H9 (cell line): ENCODE measurements around the gene NECTIN4. TPM values are rescaled to one million over a fixed set of nuclear protein-coding genes. Genes with fewer than 3 reads are reported as not detected.

Source experiments
- DNase-seq: peaks from one replicate; pipeline ENCODE4 v3.0.0-alpha.2; 2017
- H2AFZ ChIP-seq: one replicate; pipeline ENCODE4 v1.6.1; 2013; ENCODE audit warnings: mild to moderate bottlenecking, low read length, control low read depth, moderate library complexity
- H2AK5ac ChIP-seq: 2 replicates; pipeline ENCODE4 v1.6.1; 2013; ENCODE audit warnings: low read length, control low read depth, mixed read lengths; ENCODE audit not compliant: insufficient read length
- H2BK120ac ChIP-seq: one replicate; pipeline ENCODE4 v1.6.1; 2013; ENCODE audit warnings: low read depth, mild to moderate bottlenecking, low read length, control low read depth, inconsistent platforms; ENCODE audit not compliant: poor library complexity, severe bottlenecking
- H2BK12ac ChIP-seq: 2 replicates; pipeline ENCODE4 v1.6.1; 2013; ENCODE audit warnings: low read length, control low read depth, mixed read lengths, low read depth; ENCODE audit not compliant: insufficient read length
- H2BK15ac ChIP-seq: 2 replicates; pipeline ENCODE4 v1.6.1; 2013; ENCODE audit warnings: low read depth, low read length, control low read depth
- H2BK20ac ChIP-seq: one replicate; pipeline ENCODE4 v1.6.1; 2013; ENCODE audit warnings: low read depth, mild to moderate bottlenecking, low read length, control low read depth, inconsistent platforms; ENCODE audit not compliant: poor library complexity, severe bottlenecking
- H2BK5ac ChIP-seq: 2 replicates; pipeline ENCODE4 v1.6.1; 2013; ENCODE audit warnings: low read length, control low read depth, mixed read lengths; ENCODE audit not compliant: insufficient read length
- H3K14ac ChIP-seq: 2 replicates; pipeline ENCODE4 v1.6.1; 2013; ENCODE audit warnings: low read length, control low read depth; ENCODE audit not compliant: insufficient read depth
- H3K18ac ChIP-seq: 2 replicates; pipeline ENCODE4 v1.6.1; 2013; ENCODE audit warnings: low read depth, mild to moderate bottlenecking, mixed read lengths, low read length, control low read depth; ENCODE audit not compliant: insufficient read length
- H3K23ac ChIP-seq: 2 replicates; pipeline ENCODE4 v1.6.1; 2013; ENCODE audit warnings: low read length, control low read depth, mixed read lengths, low read depth; ENCODE audit not compliant: insufficient read length
- H3K23me2 ChIP-seq: 2 replicates; pipeline ENCODE4 v1.6.1; 2013; ENCODE audit warnings: low read depth, mild to moderate bottlenecking, mixed read lengths, low read length, control low read depth; ENCODE audit not compliant: insufficient read length, poor library complexity, severe bottlenecking
- H3K27ac ChIP-seq: 2 replicates; pipeline ENCODE4 v1.5.1; 2013; ENCODE audit warnings: low read length, control low read depth, mixed read lengths, low read depth; ENCODE audit not compliant: insufficient read length
- H3K27me3 ChIP-seq: 2 replicates; pipeline ENCODE4 v1.6.1; 2013; ENCODE audit warnings: low read length, control low read depth, inconsistent platforms; ENCODE audit not compliant: insufficient read depth
- H3K4ac ChIP-seq: 2 replicates; pipeline ENCODE4 v1.6.1; 2013; ENCODE audit warnings: low read depth, mild to moderate bottlenecking, control low read depth, inconsistent platforms, low read length, moderate library complexity
- H3K4me1 ChIP-seq: 2 replicates; pipeline ENCODE4 v1.6.1; 2013; ENCODE audit warnings: low read length, control low read depth, inconsistent platforms; ENCODE audit not compliant: insufficient read depth
- H3K4me2 ChIP-seq: 2 replicates; pipeline ENCODE4 v1.6.1; 2013; ENCODE audit warnings: low read length, control low read depth, mixed read lengths; ENCODE audit not compliant: insufficient read length, insufficient read depth
- H3K56ac ChIP-seq: 2 replicates; pipeline ENCODE4 v1.6.1; 2013; ENCODE audit warnings: low read depth, mild to moderate bottlenecking, mixed read lengths, low read length, control low read depth; ENCODE audit not compliant: insufficient read length
- H3K79me1 ChIP-seq: 2 replicates; pipeline ENCODE4 v1.6.1; 2013; ENCODE audit warnings: low read depth, mild to moderate bottlenecking, moderate library complexity, low read length, control low read depth, inconsistent platforms; ENCODE audit not compliant: insufficient read depth, poor library complexity, severe bottlenecking
- H3K79me2 ChIP-seq: 2 replicates; pipeline ENCODE4 v1.6.1; 2013; ENCODE audit warnings: low read length, control low read depth, inconsistent platforms; ENCODE audit not compliant: insufficient read depth
- H3K9ac ChIP-seq: 2 replicates; pipeline ENCODE4 v1.6.1; 2013; ENCODE audit warnings: low read length, control low read depth, mixed read lengths; ENCODE audit not compliant: insufficient read length; ENCODE audit errors: extremely low read depth
- H3K9me3 ChIP-seq: one replicate; pipeline ENCODE4 v1.6.1; 2013; ENCODE audit warnings: low read depth, low read length, inconsistent platforms; ENCODE audit not compliant: control insufficient read depth
- H3T11ph ChIP-seq: one replicate; pipeline ENCODE4 v1.6.1; 2013; ENCODE audit warnings: mild to moderate bottlenecking, low read length, control low read depth, inconsistent platforms
- H4K20me1 ChIP-seq: one replicate; pipeline ENCODE4 v1.6.1; 2013; ENCODE audit not compliant: control insufficient read depth, insufficient read length, insufficient read depth
- H4K5ac ChIP-seq: 2 replicates; pipeline ENCODE4 v1.6.1; 2013; ENCODE audit warnings: low read depth, mild to moderate bottlenecking, mixed read lengths, low read length, control low read depth; ENCODE audit not compliant: insufficient read length
- H4K8ac ChIP-seq: replicated peaks from 2 replicates; pipeline ENCODE4 v1.6.1; 2013; ENCODE audit warnings: low read length, control low read depth, mixed read lengths, low read depth; ENCODE audit not compliant: insufficient read length
- H4K91ac ChIP-seq: 2 replicates; pipeline ENCODE4 v1.6.1; 2013; ENCODE audit warnings: low read depth, mild to moderate bottlenecking, moderate library complexity, mixed read lengths, low read length, control low read depth; ENCODE audit not compliant: insufficient read length
- H3K27ac Mint-ChIP-seq, 3 experiments: 2 replicates in 2 of 3; 3 replicates in 1 of 3; pipeline ENCODE4 v1.8.0; 2020 to 2021; ENCODE audit warnings: mixed read lengths in 3 of 3, mild to moderate bottlenecking in 1 of 3, moderate library complexity in 1 of 3
- H3K27me3 Mint-ChIP-seq: 2 replicates; pipeline ENCODE4 v1.8.0; 2021; ENCODE audit warnings: low read depth, mild to moderate bottlenecking, moderate library complexity, mixed read lengths
- H3K36me3 Mint-ChIP-seq, 3 experiments: 2 replicates in 2 of 3; 3 replicates in 1 of 3; pipeline ENCODE4 v1.8.0; 2020 to 2021; ENCODE audit warnings: low read depth in 3 of 3, mixed read lengths in 3 of 3; ENCODE audit not compliant: insufficient read depth in 1 of 3
- H3K4me1 Mint-ChIP-seq, 2 experiments: 2 replicates each; pipeline ENCODE4 v1.8.0; 2020; ENCODE audit warnings: mixed read lengths in 2 of 2
- H3K4me3 Mint-ChIP-seq, 2 experiments: 2 replicates in 1 of 2; 3 replicates in 1 of 2; pipeline ENCODE4 v1.8.0; 2020 to 2021; ENCODE audit warnings: mild to moderate bottlenecking in 2 of 2, mixed read lengths in 2 of 2, moderate library complexity in 1 of 2
- H3K9me3 Mint-ChIP-seq, 2 experiments: 2 replicates in 1 of 2; 3 replicates in 1 of 2; pipeline ENCODE4 v1.8.0; 2020; ENCODE audit warnings: mild to moderate bottlenecking in 2 of 2, mixed read lengths in 2 of 2, moderate library complexity in 1 of 2
- WGBS: extraction: QIAGEN DNeasy Blood & Tissue Kit; methylation state at CpG from one replicate; pipeline ENCODE4 v1.1.7; 2013; ENCODE audit warnings: missing lambda C conversion rate, low lambda C conversion rate, mixed read lengths; ENCODE audit not compliant: insufficient read length; ENCODE audit errors: extremely low coverage; 5-methylcytosine and 5-hydroxymethylcytosine counted together
- total RNA-seq: library from RNA; stranded (reverse); gene quantifications from 2 replicates; pipeline ENCODE4 v1.2.1, GENCODE V29; 2021
- TF ChIP-seq, protein P1 (sequence below): fragments of 200-600 bp; sonication (generic); conservative IDR thresholded peaks from 3 replicates; pipeline ENCODE4 v1.8.0; 2021; ENCODE audit warnings: antibody characterized with exemption, mild to moderate bottlenecking

NECTIN4 gene
- total RNA-seq, 1 experiment from 2014 or later, result 0.33 TPM

DNA sequence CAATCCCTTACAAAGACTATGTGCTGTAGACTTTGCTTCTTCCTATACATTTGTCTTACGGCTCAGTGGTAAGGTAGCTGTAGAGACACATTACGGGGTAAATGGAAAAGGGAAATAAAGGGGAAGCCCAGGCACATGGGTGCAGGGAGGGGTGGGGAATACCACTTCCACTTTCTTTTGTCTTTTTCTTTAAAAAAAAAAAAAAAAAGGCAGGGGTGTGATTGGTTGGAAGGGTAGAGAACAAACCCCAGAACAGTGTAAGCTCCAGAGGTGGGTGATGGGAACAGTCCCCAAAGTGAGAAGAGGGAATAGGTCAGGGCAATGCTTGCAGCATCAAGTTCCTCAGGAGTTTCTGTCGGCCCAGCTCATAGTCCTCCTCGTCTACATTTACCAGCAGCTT lies 32.5 kb upstream of the NECTIN4 start:
- Mint-ChIP-seq H3K9me3 (no peaks in the 10 kb centered on the region), H3K36me3 (peaks cover 38 to 71% (median 66%) of the 10 kb centered on the region in 3 experiments; a peak in 6 of 7 replicates), H3K27ac (no peak overlapping the region), H3K4me1 (peaks cover 15 to 21% of the 10 kb centered on the region in 2 experiments), H3K27me3 (no peaks in the 10 kb centered on the region), H3K4me3 (no peak overlapping the region)
- TF ChIP-seq, protein P1, sequence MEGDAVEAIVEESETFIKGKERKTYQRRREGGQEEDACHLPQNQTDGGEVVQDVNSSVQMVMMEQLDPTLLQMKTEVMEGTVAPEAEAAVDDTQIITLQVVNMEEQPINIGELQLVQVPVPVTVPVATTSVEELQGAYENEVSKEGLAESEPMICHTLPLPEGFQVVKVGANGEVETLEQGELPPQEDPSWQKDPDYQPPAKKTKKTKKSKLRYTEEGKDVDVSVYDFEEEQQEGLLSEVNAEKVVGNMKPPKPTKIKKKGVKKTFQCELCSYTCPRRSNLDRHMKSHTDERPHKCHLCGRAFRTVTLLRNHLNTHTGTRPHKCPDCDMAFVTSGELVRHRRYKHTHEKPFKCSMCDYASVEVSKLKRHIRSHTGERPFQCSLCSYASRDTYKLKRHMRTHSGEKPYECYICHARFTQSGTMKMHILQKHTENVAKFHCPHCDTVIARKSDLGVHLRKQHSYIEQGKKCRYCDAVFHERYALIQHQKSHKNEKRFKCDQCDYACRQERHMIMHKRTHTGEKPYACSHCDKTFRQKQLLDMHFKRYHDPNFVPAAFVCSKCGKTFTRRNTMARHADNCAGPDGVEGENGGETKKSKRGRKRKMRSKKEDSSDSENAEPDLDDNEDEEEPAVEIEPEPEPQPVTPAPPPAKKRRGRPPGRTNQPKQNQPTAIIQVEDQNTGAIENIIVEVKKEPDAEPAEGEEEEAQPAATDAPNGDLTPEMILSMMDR, result no peak
- Histone ChIP-seq H2BK12ac (no peak overlapping the region), H2BK20ac (no peak overlapping the region), H3K23ac (no peak overlapping the region), H4K8ac (no peak overlapping the region), H3K27me3 (no peaks in the 10 kb centered on the region), H3K14ac (no peak overlapping the region), H3K23me2 (peaks cover 9% of the 10 kb centered on the region), H3K27ac (no peak overlapping the region), H3K9me3 (no peaks in the 10 kb centered on the region), H3K4me2 (no peak overlapping the region), H2AK5ac (no peak overlapping the region), H4K20me1 (no peaks in the 10 kb centered on the region), H4K91ac (no peak overlapping the region), H3K56ac (no peak overlapping the region), H3K18ac (no peak overlapping the region), H3K4me1 (peaks cover 5% of the 10 kb centered on the region; the same call in 1 of the 2 replicates), H3K9ac (no peak overlapping the region), H3T11ph (no peak overlapping the region), H3K4ac (no peak overlapping the region), H2BK15ac (no peak overlapping the region), H2AFZ (no peak overlapping the region), H2BK120ac (no peak overlapping the region), H3K79me2 (peaks cover 2% of the 10 kb centered on the region; the same call in 1 of the 2 replicates), H3K79me1 (no peaks in the 10 kb centered on the region), H4K5ac (no peak overlapping the region), H2BK5ac (no peak overlapping the region)
- DNase-seq, result no peak
- no CpG with 5 or more reads among the region's 4 CpGs for WGBS
